ENCODE measurements around the gene IL1RAP. TPM values are rescaled to one million over a fixed set of nuclear protein-coding genes. Genes with fewer than 3 reads are reported as not detected.

Gene IL1RAP
- total RNA-seq, 1 donor from 2014 or later, result 7.7 TPM

DNA sequence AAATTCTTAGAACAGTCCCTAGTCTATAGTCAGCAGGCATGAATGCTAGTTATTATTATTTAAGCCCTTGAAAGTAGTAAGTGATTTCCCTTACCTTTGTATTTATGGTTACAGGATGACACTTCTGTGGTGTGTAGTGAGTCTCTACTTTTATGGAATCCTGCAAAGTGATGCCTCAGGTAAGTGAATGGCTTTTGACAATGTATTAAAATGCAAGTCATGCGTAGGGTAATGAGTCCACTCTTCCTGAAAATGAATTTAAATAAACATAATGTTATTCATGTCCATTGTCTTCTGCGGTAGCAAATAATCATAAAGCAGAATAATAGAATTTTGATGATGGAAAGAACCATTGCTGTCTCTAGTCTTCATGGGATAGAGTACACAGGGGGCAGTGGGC lies 50.3 kb downstream of the IL1RAP start:
- TF ChIP-seq, protein P1, sequence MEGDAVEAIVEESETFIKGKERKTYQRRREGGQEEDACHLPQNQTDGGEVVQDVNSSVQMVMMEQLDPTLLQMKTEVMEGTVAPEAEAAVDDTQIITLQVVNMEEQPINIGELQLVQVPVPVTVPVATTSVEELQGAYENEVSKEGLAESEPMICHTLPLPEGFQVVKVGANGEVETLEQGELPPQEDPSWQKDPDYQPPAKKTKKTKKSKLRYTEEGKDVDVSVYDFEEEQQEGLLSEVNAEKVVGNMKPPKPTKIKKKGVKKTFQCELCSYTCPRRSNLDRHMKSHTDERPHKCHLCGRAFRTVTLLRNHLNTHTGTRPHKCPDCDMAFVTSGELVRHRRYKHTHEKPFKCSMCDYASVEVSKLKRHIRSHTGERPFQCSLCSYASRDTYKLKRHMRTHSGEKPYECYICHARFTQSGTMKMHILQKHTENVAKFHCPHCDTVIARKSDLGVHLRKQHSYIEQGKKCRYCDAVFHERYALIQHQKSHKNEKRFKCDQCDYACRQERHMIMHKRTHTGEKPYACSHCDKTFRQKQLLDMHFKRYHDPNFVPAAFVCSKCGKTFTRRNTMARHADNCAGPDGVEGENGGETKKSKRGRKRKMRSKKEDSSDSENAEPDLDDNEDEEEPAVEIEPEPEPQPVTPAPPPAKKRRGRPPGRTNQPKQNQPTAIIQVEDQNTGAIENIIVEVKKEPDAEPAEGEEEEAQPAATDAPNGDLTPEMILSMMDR (conservative IDR thresholded peaks at IDR 0.05; ENCODE audit: low read depth, low read length), result no peak
- DNase-seq (ENCODE audit: low read depth), result no peak
- no peak overlapping the region for H3K4me3 ChIP-seq (ENCODE audit: low read depth, low read length)

DNA sequence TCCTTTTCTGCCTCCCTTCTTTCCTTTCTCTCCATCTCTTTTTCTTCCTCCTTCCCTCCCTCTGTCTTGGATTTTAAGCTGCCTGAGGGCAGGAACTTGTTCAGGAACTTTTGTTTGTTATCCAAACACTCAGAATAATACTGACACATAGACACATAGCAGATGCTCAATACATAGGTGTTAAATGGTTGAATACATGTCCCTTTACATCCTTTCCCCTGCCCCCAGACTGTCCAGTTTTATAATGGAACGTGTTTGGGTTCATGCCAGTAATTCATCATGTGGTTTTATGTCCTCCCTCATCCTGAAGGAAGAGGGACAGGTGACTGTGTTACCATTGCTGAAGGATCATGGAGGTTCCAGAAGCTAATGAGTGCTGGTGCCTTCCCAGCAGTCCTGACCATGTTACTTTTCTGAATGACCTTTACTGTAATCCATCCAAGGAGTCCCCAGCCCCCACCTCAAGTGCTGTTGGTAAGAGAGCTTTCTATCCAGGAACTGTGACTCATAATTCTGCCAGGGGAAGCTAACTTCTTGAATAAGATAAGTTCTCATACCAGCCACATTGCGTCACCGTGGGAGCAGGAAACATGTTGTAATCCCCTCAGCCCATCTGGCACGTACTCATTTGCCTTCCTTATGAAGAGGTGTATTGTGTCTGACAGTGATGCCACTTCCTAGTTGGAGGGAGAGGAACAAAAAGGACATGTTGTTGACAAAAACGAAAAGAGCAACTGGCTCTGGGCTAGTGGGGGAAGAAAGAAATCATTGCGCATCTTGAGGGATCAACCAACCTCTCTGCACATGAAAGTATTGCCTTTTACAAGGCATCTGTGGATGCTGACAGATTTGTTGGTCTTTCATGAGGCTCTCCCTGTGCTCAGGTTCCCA lies 52.4 kb downstream of the IL1RAP start:
- H3K4me3 ChIP-seq (ENCODE audit: low read depth, low read length), result no peak overlapping the region
- TF ChIP-seq, protein P1 (conservative IDR thresholded peaks at IDR 0.05; ENCODE audit: low read depth, low read length), result no peak
- peak; percentile 99 for DNase-seq (ENCODE audit: low read depth)

DNA sequence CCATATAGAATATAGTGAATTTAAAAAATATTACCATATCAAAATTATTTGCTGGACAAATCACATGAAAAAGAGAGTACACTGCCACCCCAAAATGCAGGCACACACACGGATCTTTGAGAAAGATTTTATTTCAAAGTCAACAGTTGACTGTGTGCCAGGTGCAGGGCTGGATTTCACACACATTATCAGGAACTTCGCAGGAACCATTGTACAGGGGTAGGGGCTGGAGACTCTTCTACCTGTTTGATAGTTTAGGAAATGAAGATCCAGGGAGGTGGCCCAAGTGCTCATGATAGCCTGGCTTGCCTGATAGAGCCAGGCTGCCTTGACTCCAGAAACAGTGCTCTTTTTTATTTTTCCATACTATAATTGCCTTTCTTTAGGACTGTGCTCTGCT lies 54.2 kb downstream of the IL1RAP start:
- DNase-seq (ENCODE audit: low read depth), result no peak
- TF ChIP-seq, protein P1 (conservative IDR thresholded peaks at IDR 0.05; ENCODE audit: low read depth, low read length), result no peak
- H3K4me3 ChIP-seq (ENCODE audit: low read depth, low read length), result no peak overlapping the region

DNA sequence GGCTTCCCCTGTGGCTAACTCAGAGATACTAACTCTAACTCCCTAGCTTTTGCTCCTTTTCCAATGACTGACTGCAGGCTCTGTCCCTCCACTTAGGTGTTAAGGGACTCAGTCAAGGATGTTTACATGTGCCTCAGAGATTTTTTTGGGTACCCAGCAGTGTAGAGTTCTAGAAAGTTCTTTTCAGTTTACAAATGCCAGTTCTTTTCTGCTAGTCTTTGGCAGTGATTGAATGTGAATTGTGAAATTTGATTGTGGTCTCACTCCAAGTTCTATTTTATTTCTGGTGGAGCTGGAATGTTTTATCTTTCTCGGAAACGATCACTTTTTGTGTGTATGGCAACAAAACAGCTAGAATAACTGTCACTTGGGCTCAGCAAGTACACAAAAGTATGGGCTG lies 60.6 kb downstream of the IL1RAP start:
- H3K4me3 ChIP-seq (ENCODE audit: low read depth, low read length), result no peak overlapping the region
- DNase-seq (ENCODE audit: low read depth), result no peak
- TF ChIP-seq, protein P1 (conservative IDR thresholded peaks at IDR 0.05; ENCODE audit: low read depth, low read length), result no peak

DNA sequence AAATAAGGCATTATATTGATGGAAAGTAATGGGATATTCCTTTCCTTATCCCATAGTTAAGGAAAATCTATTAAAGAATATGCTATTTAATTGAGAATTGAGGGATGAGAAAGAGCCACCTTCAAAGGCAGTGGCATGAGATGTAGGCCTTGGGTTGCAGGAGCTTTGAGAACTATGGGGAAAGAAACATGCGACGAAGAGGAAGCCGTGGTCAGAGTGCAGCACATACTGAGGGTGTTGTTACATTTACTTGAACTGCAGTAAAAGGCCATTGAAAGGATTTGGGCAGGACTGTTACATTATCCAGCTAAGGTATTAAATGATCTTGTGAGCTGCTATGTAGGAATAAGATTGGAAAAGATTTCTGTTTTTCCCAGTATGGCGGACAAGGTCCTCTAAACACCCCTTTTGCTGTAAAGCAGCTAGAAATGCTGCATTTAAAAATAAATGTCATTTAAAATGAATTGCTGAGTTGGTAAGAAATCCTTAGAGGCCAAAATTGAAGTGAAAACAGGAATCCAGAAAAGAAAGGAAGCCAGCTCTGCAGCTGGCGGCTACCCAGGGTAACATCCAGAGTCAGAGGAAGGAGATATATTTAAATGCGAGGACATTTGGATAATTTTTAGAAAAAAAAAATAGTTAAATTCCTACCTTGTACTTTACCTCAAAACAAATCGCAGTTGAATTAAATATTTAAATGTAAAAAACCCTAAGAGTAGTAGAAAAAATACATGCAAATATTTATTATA lies 61.7 kb downstream of the IL1RAP start:
- H3K4me3 ChIP-seq (ENCODE audit: low read depth, low read length), result no peak overlapping the region
- TF ChIP-seq, protein P1 (conservative IDR thresholded peaks at IDR 0.05; ENCODE audit: low read depth, low read length), result no peak

DNA sequence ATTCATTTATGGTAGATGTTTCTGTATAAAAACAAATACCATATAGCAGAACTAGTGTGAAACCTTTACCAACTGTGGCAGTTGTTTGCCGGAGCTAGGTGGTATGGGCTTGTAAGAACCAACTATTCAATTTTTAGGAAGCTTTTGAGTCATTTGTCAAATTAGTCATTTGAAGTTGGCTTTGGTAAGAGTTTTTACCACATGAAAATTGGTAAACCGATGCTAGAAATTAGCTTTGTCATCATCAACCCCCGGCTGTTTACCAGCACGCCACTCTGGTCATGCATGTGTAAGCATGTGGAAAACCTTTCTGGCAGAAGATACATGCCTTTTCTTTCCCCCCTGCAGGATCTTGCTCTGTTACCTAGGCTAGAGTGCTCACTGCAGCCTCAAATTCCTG lies 63.3 kb downstream of the IL1RAP start:
- TF ChIP-seq, protein P1 (conservative IDR thresholded peaks at IDR 0.05; ENCODE audit: low read depth, low read length), result no peak
- no peak overlapping the region for H3K4me3 ChIP-seq (ENCODE audit: low read depth, low read length)
- DNase-seq (ENCODE audit: low read depth), result no peak

More for the DNA sequence above, 61.7 kb downstream of the IL1RAP start:
- DNase-seq (ENCODE audit: low read depth), result no peak

Data from epithelial cell of proximal tubule (primary cell).